Midbrain (tissue), 1 donor: ENCODE data around the gene IFT52.

ENCODE experiments used
- DNase-seq: peaks from one replicate; lab custom pipeline; 2025; lab: John Stamatoyannopoulos, UW

IFT52 gene

GRCh38 chr20:43590392-43591303 lies at the start of gene IFT52:
Gene IFT52 (plus strand): TSS chr20:43590937. CDS start chr20:43594699, 3,762 bp downstream.
- peak; percentile 98 for DNase-seq

- DNase-seq: no peak
Measured at GRCh38 chr20:43541214-43541613, 49.5 kb upstream of the IFT52 start.

GRCh38 chr20:43542161-43542560 lies 48.6 kb upstream of the IFT52 start:
- DNase-seq: no peak

- DNase-seq: no peak
Measured at GRCh38 chr20:43542674-43543073, 48.1 kb upstream of the IFT52 start.

GRCh38 chr20:43543138-43543537 lies 47.6 kb upstream of the IFT52 start:
- no peak for DNase-seq

- no peak for DNase-seq
Measured at GRCh38 chr20:43544501-43544900, 46.2 kb upstream of the IFT52 start.

GRCh38 chr20:43545837-43546578 lies 44.7 kb upstream of the IFT52 start:
- no peak for DNase-seq

- no peak for DNase-seq
Measured at GRCh38 chr20:43548273-43548880, 42.4 kb upstream of the IFT52 start.

- no peak for DNase-seq
Measured at GRCh38 chr20:43549416-43550065, 41.2 kb upstream of the IFT52 start.

GRCh38 chr20:43550456-43550855 lies 40.3 kb upstream of the IFT52 start:
- no peak for DNase-seq

GRCh38 chr20:43554369-43554768 lies 36.4 kb upstream of the IFT52 start:
- no peak for DNase-seq

- no peak for DNase-seq
Measured at GRCh38 chr20:43558412-43559146, 32.2 kb upstream of the IFT52 start, which contains the start of gene SGK2. Gene SGK2 (plus strand): TSS chr20:43559027. CDS start chr20:43566496, 7,469 bp downstream.

GRCh38 chr20:43559147-43559987 lies 31.4 kb upstream of the IFT52 start:
- DNase-seq: no peak

- no peak for DNase-seq
Measured at GRCh38 chr20:43560974-43561373, 29.8 kb upstream of the IFT52 start.

GRCh38 chr20:43563429-43563828 lies 27.3 kb upstream of the IFT52 start:
- no peak for DNase-seq

GRCh38 chr20:43563991-43564390 lies 26.7 kb upstream of the IFT52 start:
- no peak for DNase-seq

- DNase-seq: no peak
Measured at GRCh38 chr20:43564455-43564854, 26.3 kb upstream of the IFT52 start.

- peak; percentile 82 for DNase-seq
Measured at GRCh38 chr20:43564993-43565757, 25.6 kb upstream of the IFT52 start.

GRCh38 chr20:43565758-43566104 lies 25.0 kb upstream of the IFT52 start:
- DNase-seq: no peak

- no peak for DNase-seq
Measured at GRCh38 chr20:43567477-43567876, 23.3 kb upstream of the IFT52 start.
